ENCODE data around the gene TRIM10.

GRCh38 chr6:30207619-30208295, 46.7 kb upstream of the TRIM10 start:
- no peak for TF ChIP-seq CTCF (conservative IDR thresholded peaks at IDR 0.05; ENCODE audit: low read length)
- TF ChIP-seq EZH2phosphoT487 (IDR thresholded peaks at IDR 0.05; ENCODE audit: borderline replicate concordance) = no peak
